Sigmoid colon (tissue), 4 donors: Measurements from ENCODE around the gene HARS1.

Source experiments
- EP300 ChIP-seq, 4 donors: sonication (generic); formaldehyde crosslinking; IDR thresholded peaks; one replicate each; pipeline ENCODE4 v1.6.1; 2017; ENCODE audit warnings: antibody characterized with exemption in 4 of 4
- POLR2A ChIP-seq, 2 donors: fragments of 450-650 bp; IDR thresholded peaks; one replicate each; pipeline ENCODE4 v1.6.1; 2016; ENCODE audit warnings: antibody characterized with exemption in 2 of 2, mild to moderate bottlenecking in 2 of 2, moderate library complexity in 2 of 2
- POLR2AphosphoS5 ChIP-seq, 4 donors: sonication (generic); formaldehyde crosslinking; IDR thresholded peaks; one replicate each; pipeline ENCODE4 v1.6.1; 2017; ENCODE audit warnings: antibody characterized with exemption in 4 of 4
- TF ChIP-seq, protein P1 (sequence below), 4 experiments: fragments of 450-650 bp in 3 of 4; fragments of 200-600 bp in 1 of 4; IDR thresholded peaks; one replicate each; pipeline ENCODE4 v1.5.1; 2016 to 2019; ENCODE audit warnings: antibody characterized with exemption in 4 of 4, mild to moderate bottlenecking in 3 of 4, moderate library complexity in 2 of 4

DNA sequence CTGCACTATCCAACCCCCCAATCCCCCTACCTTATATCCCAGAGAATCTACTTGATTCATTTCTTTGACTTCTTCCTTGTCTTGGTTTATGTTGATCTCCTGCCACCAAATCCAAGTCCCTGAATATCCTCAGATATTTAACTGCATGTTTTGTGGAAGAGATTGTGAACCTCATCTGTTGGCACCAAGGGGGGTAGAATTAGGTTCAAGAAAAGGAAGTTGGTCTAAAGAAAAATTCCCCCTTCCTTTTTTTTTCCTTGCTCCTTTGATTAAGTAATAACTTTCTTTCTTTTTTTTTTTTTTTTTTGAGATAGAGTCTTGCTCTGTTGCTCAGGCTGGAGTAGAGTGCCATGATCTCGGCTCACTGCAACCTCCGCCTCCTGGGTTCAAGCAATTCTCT, 57.7 kb downstream of the HARS1 start:
- TF ChIP-seq POLR2A (IDR thresholded peaks at IDR 0.05) (no peak), EP300 (IDR thresholded peaks at IDR 0.05) (no peak), POLR2AphosphoS5 (IDR thresholded peaks at IDR 0.05) (no peak)
- TF ChIP-seq, protein P1, sequence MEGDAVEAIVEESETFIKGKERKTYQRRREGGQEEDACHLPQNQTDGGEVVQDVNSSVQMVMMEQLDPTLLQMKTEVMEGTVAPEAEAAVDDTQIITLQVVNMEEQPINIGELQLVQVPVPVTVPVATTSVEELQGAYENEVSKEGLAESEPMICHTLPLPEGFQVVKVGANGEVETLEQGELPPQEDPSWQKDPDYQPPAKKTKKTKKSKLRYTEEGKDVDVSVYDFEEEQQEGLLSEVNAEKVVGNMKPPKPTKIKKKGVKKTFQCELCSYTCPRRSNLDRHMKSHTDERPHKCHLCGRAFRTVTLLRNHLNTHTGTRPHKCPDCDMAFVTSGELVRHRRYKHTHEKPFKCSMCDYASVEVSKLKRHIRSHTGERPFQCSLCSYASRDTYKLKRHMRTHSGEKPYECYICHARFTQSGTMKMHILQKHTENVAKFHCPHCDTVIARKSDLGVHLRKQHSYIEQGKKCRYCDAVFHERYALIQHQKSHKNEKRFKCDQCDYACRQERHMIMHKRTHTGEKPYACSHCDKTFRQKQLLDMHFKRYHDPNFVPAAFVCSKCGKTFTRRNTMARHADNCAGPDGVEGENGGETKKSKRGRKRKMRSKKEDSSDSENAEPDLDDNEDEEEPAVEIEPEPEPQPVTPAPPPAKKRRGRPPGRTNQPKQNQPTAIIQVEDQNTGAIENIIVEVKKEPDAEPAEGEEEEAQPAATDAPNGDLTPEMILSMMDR (IDR thresholded peaks at IDR 0.05): no peak
